RCC 7860 (cell line): Measurements from ENCODE around the gene COA1.
A peak's percentile ranks its signal among the peaks of the same experiment; 100 is the strongest.
"Not testable (repeated sequence)": the region's sequence is repeated elsewhere in the genome, so short reads cannot be mapped to it uniquely, and the experiment has no call there.

Experiments
- DNase-seq: peaks from one replicate; pipeline ENCODE4 v3.0.0-alpha.2; 2015; ENCODE audit warnings: low spot score
- FAIRE-seq: peaks from 2 replicates; lab custom pipeline; 2012; peaks lifted over from hg19 to GRCh38; lab: Jason Lieb, UNC

Gene COA1

GRCh38 chr7:43637114-43637806, 92.1 kb downstream of the COA1 start:
- no peak for FAIRE-seq
- DNase-seq = peak; percentile 25

GRCh38 chr7:43636093-43636492, 93.2 kb downstream of the COA1 start:
- FAIRE-seq (no peak), DNase-seq (no peak)

GRCh38 chr7:43634384-43634783, 94.9 kb downstream of the COA1 start:
- no peak for FAIRE-seq
- no peak for DNase-seq

- DNase-seq (no peak), FAIRE-seq (no peak)
These were observed 96.6 kb downstream of the COA1 start for GRCh38 chr7:43632746-43633145.

- FAIRE-seq = no peak
These were observed 97.8 kb downstream of the COA1 start for GRCh38 chr7:43631559-43631958.

GRCh38 chr7:43630482-43630881, 98.8 kb downstream of the COA1 start:
- no peak for FAIRE-seq
- no peak for DNase-seq

More at GRCh38 chr7:43631559-43631958, 97.8 kb downstream of the COA1 start:
- DNase-seq = no peak

- FAIRE-seq (no peak), DNase-seq (no peak)
These were observed 99.5 kb downstream of the COA1 start for GRCh38 chr7:43629857-43630256.

- no peak for FAIRE-seq
- DNase-seq = no peak
These were observed 100.9 kb downstream of the COA1 start for GRCh38 chr7:43628431-43628830.

- DNase-seq, FAIRE-seq: not testable (repeated sequence)
These were observed 101.5 kb downstream of the COA1 start for GRCh38 chr7:43627798-43628197.

- no peak for FAIRE-seq
- DNase-seq = no peak
These were observed 102.6 kb downstream of the COA1 start for GRCh38 chr7:43626695-43627094.

GRCh38 chr7:43625980-43626379, 103.3 kb downstream of the COA1 start:
- FAIRE-seq = no peak
- no peak for DNase-seq

GRCh38 chr7:43625453-43625852, 103.9 kb downstream of the COA1 start:
- DNase-seq = no peak
- FAIRE-seq = no peak

GRCh38 chr7:43624156-43624555, 105.2 kb downstream of the COA1 start:
- FAIRE-seq = no peak

GRCh38 chr7:43621729-43622448, 107.4 kb downstream of the COA1 start:
- FAIRE-seq (no peak), DNase-seq (no peak)

More at GRCh38 chr7:43624156-43624555, 105.2 kb downstream of the COA1 start:
- no peak for DNase-seq

- FAIRE-seq (no peak), DNase-seq (no peak)
These were observed 109.9 kb downstream of the COA1 start for GRCh38 chr7:43619213-43620012.

- no peak for DNase-seq
- FAIRE-seq = no peak
These were observed 111.2 kb downstream of the COA1 start for GRCh38 chr7:43618073-43618472.

- FAIRE-seq = no peak
- DNase-seq = no peak
These were observed 112.3 kb downstream of the COA1 start for GRCh38 chr7:43616977-43617376.

GRCh38 chr7:43615558-43616145, 113.7 kb downstream of the COA1 start:
- no peak for FAIRE-seq
- no peak for DNase-seq

GRCh38 chr7:43612599-43613589, 116.4 kb downstream of the COA1 start:
- FAIRE-seq = no peak
- DNase-seq = no peak

- no peak for FAIRE-seq
- no peak for DNase-seq
These were observed 117.2 kb downstream of the COA1 start for GRCh38 chr7:43612128-43612527.
